H1 (cell line): ENCODE measurements around the gene RALA. TPM values are rescaled to one million over a fixed set of nuclear protein-coding genes. Genes with fewer than 3 reads are reported as not detected.

Experiments used
- ASH2L ChIP-seq: fragments of 200-600, 300-600 bp; sonication (generic); IDR thresholded peaks from one replicate; pipeline ENCODE4 v1.7.1; 2017; ENCODE audit warnings: low read length
- CREB1 ChIP-seq: IDR thresholded peaks from 2 replicates; pipeline ENCODE4 v1.6.1; 2012; ENCODE audit warnings: inconsistent platforms
- RAD21 ChIP-seq, 2 experiments: IDR thresholded peaks in 1 of 2; conservative IDR thresholded peaks in 1 of 2; 2 replicates each; pipeline ENCODE4 v1.6.1; 2011; ENCODE audit warnings: low read depth in 2 of 2, low read length in 2 of 2, improper control_type of control experiment in 1 of 2, inconsistent platforms in 1 of 2, mild to moderate bottlenecking in 1 of 2, moderate library complexity in 1 of 2
- SIN3A ChIP-seq, 2 experiments: IDR thresholded peaks in 1 of 2; conservative IDR thresholded peaks in 1 of 2; 2 replicates each; pipeline ENCODE4 v1.6.1; 2011 to 2012; ENCODE audit warnings: low read length in 2 of 2, improper control_type of control experiment in 1 of 2, low read depth in 1 of 2, mild to moderate bottlenecking in 1 of 2
- polyA plus RNA-seq, 7 experiments: library from polyadenylated mRNA; depleted of rRNA in 3 of 7; stranded (reverse) in 5 of 7; unstranded in 2 of 7; fragments of >200 nt in 5 of 7; fragments of 200-250 nt in 2 of 7; gene quantifications; 1 replicate in 5 of 7; 2 replicates in 1 of 7; 4 replicates in 1 of 7; pipeline versions ENCODE4 v1.2.1 to v1.2.3, GENCODE V29; 2011 to 2013; ENCODE audit warnings: missing spikeins in 2 of 7, mixed read lengths in 2 of 7
- total RNA-seq: library from RNA; stranded (reverse); fragmentation: NEBNext Ultra II Directional; extraction: Animal tissue kit (Norgen Biotek cat#: 25700); gene quantifications from 2 replicates; pipeline ENCODE4 v1.2.1, GENCODE V29; 2021
- TF ChIP-seq, protein P1 (sequence below): IDR thresholded peaks from 2 replicates; pipeline ENCODE4 v1.6.1; 2012; ENCODE audit warnings: inconsistent platforms

The RALA gene
- total and polyA plus RNA-seq, 2 of the 8 experiments (the other 6 are each of a cell fraction or from before 2014, with no cell fraction given), result 24.1 to 72.8 TPM

DNA sequence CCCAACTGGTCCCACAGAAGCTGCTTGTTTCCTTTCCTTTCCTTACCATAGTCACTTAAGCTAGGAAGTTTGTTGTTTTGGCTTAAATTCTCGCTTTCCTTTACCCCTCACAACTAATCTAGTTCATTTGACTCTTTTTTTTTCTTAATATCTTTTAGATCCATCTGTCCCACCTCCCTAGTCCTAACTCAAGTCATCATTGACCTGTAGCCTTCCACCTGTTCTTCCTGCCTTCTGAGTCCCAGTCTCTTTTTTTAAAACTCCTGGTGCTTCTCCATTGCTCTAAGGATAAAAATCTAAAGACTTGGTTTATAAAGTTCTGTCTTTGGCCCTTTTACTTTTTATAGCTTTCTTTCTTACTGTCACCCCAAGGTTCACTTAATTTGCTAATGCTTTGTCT is 47.6 kb downstream of the RALA start (continued):
- TF ChIP-seq RAD21 (IDR thresholded peaks at IDR 0.05 in 1 of 2, conservative IDR thresholded peaks at IDR 0.05 in 1 of 2; ENCODE audit: low read depth in 2 of 2, low read length in 2 of 2), result no peak
- no peak for TF ChIP-seq CREB1
- TF ChIP-seq ASH2L, result no peak
- TF ChIP-seq, protein P1, sequence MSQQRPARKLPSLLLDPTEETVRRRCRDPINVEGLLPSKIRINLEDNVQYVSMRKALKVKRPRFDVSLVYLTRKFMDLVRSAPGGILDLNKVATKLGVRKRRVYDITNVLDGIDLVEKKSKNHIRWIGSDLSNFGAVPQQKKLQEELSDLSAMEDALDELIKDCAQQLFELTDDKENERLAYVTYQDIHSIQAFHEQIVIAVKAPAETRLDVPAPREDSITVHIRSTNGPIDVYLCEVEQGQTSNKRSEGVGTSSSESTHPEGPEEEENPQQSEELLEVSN, result no peak
- no peak for TF ChIP-seq SIN3A (conservative IDR thresholded peaks at IDR 0.05 in 1 of 2, IDR thresholded peaks at IDR 0.05 in 1 of 2; ENCODE audit: low read depth in 1 of 2, low read length in 2 of 2)
